ENCODE data around the gene GLRA2.
"Not testable (repeated sequence)": the region's sequence is repeated elsewhere in the genome, so short reads cannot be mapped to it uniquely, and the experiment has no call there.

GLRA2 gene

DNA sequence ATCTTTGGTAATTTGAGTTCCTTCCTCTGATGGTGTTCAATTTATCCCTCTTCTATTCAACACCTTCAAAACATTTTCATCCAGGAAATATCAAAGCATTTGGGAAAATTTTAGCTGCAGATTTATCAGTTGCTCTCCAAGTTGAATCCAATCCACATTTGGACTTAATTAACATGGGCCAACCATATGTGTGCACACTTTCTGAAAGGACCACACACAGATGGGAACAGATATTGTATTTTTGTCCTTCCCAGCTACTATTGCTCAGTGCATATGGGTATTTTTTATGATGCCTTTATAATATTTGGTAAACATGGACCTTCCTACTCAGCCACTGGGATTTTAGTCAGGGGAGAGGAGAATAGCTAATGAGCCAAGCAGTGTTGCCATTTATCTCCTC lies 65.2 kb downstream of the GLRA2 start:
- DNase-seq = no peak

- DNase-seq = no peak
Measured at GRCh38 chrX:14598330-14598729, 69.0 kb downstream of the GLRA2 start.

DNA sequence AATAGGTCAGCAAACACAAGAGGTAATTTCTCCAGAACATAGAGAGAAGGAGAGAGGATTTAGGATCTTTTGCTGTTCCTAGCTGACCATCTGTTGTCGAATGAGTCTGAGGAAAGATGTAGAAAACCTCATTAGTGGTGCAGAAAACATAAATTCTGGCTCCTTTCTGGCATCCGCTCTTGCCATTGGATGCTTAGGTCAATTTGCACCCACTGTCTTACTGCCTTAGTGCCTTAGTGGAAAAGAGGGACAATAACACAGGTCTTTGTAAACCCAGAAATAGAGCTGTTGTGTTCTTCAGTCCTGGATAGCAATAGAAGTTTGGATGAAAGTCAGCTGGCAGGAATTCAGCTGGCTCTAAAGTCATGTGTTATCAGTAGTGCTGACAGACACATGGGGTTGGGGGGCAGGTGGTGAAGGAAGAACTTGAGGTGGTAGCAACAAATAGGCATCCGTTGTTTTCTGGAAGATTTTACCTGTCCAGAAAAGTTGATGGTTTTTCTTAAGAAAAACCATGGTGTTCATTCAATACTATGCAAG lies 78.2 kb downstream of the GLRA2 start:
- DNase-seq = no peak

DNA sequence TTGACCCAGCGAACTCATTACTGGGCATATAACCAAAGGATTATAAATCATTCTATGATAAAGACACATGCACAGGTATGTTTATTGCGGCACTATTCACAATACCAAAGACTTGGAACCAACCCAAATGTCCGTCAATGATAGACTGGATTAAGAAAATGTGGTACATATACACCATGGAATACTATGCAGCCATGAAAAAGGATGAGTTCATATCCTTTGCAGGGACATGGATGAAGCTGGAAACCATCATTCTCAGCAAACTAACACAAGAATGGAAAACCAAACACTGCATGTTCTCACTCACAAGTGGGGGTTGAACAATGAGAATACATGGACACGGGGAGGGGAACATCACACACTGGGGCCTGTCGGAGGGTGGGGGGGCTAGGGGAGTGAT lies 83.1 kb downstream of the GLRA2 start:
- DNase-seq = not testable (repeated sequence)

GRCh38 chrX:14616301-14616700 lies 87.0 kb downstream of the GLRA2 start:
- DNase-seq = no peak

DNA sequence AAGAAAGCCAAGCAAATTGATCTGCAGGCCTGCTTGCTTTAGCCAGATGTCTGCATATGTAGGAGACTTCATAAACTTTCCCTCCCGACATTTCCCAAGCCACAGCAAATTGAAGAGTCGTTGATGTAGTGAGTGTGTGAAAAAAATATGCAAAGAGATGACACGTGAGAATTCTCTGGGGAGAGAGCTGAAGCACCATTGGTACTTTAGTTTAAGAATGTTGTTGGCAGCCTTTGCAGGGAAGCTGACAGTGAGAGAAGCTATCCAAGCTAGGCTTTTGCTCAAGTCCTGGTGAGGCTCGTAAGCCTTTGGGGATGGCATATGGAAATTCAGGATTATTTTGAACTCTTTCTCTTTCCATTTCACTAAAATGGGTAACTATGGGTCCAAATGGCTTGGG lies 87.5 kb downstream of the GLRA2 start:
- DNase-seq = peak in 1 of 3 experiments; percentile 30

GRCh38 chrX:14618177-14618965 lies 89.0 kb downstream of the GLRA2 start:
- DNase-seq = no peak

DNA sequence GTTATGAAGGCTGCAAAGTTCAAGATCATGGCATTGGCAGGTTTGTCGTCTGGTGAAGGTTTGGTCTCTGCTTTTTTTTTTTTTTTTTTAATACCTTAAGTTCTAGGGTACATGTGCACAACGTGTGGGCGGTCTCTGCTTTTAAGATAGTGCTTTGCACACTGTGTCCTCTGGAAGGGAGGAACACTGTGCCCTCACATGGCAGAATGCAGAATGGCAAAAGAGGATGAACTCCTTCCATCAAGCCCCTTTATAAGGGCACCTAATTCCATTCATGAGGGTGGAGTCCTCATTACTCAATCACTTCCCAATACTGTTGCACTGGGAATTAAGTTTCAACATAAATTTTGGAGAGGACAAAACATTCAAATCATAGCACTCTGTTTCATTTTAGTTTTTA lies 101.4 kb downstream of the GLRA2 start:
- peak in 1 of 3 experiments; percentile 4 for DNase-seq

- no peak for DNase-seq
Measured at GRCh38 chrX:14641681-14642655, 112.6 kb downstream of the GLRA2 start.

DNA sequence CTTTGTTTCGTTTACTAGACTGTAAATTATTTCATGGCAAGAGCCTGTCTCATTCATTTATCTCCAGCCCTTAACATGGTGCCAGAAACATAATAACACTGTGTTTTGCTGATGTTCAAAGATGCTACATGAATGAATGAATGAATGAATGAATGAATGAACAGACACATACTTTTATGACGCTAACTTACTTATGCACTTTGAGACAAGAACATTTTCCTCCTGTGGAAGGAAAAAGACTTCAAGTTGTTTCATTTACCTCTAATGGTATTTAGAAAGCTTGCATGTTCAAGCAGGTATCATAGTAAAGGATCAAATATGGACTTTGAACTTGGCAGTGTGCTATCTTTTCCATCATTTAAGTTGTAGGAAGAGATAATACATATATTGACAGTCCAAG lies 131.6 kb downstream of the GLRA2 start:
- DNase-seq = no peak

GRCh38 chrX:14670819-14671218 lies 141.5 kb downstream of the GLRA2 start:
- no peak for DNase-seq

GRCh38 chrX:14672611-14673172 lies 143.4 kb downstream of the GLRA2 start:
- no peak for DNase-seq

GRCh38 chrX:14673236-14673635 lies 143.9 kb downstream of the GLRA2 start:
- no peak for DNase-seq

- DNase-seq = peak in 2 of 3 experiments; percentile 35 to 64
Measured at GRCh38 chrX:14673764-14674163, 144.4 kb downstream of the GLRA2 start.

- DNase-seq = peak in 1 of 3 experiments; percentile 40
Measured at GRCh38 chrX:14675500-14675899, 146.2 kb downstream of the GLRA2 start.

- no peak for DNase-seq
Measured at GRCh38 chrX:14676431-14676830, 147.1 kb downstream of the GLRA2 start.

GRCh38 chrX:14688331-14688730 lies 159.0 kb downstream of the GLRA2 start:
- not testable (repeated sequence) for DNase-seq

DNA sequence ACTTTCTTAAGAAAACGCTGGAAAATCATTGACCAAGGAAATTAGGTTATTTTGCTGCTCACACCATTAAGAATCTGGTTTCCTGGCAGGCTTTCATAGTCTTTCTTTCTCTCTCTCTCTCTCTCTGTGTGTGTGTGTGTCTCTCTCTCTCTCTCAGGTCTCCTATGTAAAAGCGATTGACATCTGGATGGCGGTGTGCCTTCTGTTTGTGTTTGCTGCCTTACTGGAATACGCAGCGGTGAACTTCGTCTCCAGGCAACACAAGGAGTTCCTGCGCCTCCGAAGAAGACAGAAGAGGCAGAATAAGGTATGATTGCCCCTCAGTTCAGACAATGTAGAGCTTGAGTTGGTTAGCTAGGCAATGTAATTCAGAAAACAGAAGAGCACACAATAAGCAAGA lies 161.2 kb downstream of the GLRA2 start:
- no peak for DNase-seq

- DNase-seq = no peak
Measured at GRCh38 chrX:14694611-14695010, 165.3 kb downstream of the GLRA2 start.

DNA sequence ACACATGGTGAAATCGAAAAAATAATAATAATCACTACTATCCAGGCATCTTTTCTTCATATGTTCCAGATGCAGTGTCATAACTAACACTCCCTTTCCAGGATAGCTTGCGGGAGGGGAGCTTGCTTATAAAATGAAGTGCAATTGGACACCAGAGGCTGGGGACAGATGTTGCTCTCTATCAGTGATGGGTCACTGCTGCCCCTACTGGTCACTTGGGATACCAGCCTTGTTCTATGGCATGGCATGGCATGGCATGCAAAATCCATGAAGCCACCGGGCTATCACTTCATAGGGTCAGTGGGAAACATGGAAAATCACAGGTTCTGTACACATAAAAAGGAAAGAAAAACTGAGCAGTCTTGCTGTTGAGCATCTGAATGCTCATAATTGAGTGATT lies 168.1 kb downstream of the GLRA2 start:
- DNase-seq = peak; percentile 7 to 53 (median 35)

- no peak for DNase-seq
Measured at GRCh38 chrX:14698790-14699189, 169.5 kb downstream of the GLRA2 start.

DNA sequence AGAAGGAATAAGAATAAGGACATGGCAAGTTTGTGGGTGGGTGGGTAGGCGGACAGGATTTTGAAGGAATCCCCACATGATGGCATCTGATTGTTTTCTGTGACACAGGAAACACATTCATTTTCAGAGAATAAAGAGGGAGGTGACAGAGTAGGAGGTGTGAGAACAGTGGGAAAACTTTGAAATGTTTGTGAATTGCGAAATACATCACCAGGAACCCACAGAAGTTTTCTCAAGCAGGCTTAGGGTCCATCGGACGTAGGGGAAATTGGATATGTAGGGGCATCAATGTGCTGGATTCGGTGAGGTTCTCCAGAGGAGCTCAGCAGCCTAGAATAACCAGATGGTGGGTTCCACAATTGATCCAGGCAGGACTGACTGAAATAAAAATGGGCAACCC lies 171.6 kb downstream of the GLRA2 start:
- no peak for DNase-seq

GRCh38 chrX:14702145-14702544 lies 172.8 kb downstream of the GLRA2 start:
- DNase-seq = no peak

All from NCI-H1417 (cell line).